ENCODE measurements around the gene ARL8B.
A peak's percentile ranks its signal among the peaks of the same experiment; 100 is the strongest.

Gene ARL8B

GRCh38 chr3:5187920-5188418 is 65.9 kb downstream of the ARL8B start:
- peak; percentile 46 to 51 for DNase-seq

GRCh38 chr3:5188419-5189221 is 66.5 kb downstream of the ARL8B start:
- peak; percentile 76 to 77 for DNase-seq

DNA sequence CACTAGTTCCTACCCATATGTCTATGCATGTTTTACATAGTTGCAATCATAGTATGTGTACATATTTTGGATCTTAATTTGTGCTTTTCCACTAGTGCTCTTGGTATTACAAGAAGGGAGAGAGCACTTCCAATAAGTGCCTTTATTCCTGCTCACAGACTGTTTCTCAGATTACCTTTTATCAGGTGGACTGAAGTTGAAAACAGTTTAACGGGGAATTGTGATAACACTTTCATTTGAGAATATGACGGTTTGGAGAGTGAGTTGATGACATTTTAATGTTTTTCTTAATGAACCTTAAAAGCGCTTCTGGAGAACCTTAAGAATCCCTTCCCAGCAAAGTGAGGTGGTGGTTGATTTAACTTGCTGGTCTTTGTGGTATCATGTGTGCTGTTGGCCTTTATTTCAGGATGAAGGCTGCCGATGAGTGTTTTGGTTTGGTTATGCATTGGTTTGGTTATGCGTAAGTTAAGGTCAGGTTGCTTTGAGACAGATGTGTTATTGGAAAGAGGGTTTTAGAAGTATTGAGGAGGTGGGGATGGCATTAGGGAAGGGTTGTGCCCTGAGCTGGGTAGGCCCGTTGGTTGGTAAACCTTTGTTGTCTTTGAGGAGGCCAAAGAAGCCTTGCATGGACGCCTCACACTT is 68.2 kb downstream of the ARL8B start:
- no peak for DNase-seq

DNA sequence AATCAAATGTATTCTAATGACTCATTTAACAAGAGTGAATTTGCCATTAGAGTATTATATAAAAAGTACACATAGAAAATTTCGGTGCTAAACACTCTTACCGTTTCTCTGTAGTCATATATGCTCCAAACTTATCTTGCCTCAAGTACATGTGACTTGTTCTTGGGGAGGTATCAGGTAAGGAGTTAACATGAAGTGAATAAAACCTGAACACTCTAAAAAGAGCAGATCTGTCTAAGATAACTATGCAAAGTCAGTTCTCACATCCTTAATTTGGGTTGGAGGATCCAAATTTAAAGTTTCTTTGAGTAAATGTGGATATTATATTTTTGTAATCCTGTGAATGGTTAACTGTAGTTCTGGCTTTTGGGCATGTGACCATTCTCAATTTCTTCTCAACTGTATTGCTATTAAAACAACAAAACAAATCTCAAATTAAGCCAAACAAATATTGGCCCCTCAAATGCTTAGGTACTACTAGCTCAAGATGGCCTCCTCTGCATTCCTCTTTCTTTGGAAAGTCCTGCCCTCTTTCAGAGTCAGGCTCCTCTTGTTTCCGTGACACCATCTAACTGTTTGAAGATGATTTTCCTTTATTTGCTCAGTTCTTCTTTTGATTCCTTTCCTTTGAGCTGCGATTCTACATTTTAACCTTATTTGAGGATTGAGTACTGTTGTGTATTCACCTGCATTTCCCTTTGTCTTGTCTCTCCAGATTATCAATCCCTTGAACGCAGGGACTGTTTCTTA is 69.6 kb downstream of the ARL8B start:
- DNase-seq = peak in 1 of 2 donors; percentile 47

GRCh38 chr3:5192571-5193365 is 70.7 kb downstream of the ARL8B start:
- no peak for DNase-seq

- DNase-seq = no peak
Measured at GRCh38 chr3:5194341-5194740, 72.2 kb downstream of the ARL8B start.

- peak; percentile 53 to 69 for DNase-seq
Measured at GRCh38 chr3:5194801-5195509, 72.9 kb downstream of the ARL8B start.

DNA sequence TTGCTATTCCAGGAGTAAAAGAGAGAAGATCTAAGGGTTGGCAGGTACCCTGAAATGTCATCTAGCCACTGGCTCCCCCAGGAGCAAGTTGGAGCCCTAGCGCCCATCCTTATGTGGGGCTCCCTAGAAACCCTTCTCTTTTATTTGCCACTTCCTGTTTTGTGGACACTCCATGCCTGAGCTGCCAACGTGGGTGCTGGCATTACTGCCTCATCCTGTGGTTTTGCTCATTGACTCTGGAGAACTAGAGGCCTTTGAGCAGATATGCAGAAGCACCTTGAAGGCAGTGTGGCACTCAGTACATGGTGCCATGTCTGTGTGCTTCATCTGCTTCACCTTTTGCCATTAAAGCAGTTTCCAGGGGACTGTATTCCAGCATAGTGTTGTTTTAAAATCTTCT is 73.5 kb downstream of the ARL8B start:
- peak; percentile 51 to 67 for DNase-seq

DNA sequence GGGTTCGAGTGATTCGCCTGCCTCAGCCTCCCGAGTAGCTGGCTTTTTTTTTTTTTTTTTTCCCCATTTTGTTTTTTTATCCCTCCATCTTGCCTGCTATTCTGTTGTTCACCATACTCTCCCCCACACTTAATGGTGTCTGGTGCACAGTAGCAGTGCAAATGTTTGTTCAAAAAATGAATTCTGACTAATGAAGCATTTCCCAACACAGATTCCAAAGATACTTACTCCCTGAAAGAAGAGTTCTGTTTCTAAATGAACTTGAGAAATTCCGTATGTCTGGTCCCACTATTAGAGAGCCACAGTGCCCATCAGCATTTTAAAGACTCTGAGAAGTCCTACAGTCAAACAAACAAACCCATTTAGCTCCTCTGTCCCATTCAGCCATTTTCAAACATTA is 74.9 kb downstream of the ARL8B start:
- no peak for DNase-seq

GRCh38 chr3:5197470-5198312 is 75.6 kb downstream of the ARL8B start:
- peak; percentile 43 to 75 for DNase-seq

- DNase-seq = no peak
Measured at GRCh38 chr3:5198313-5198677, 76.2 kb downstream of the ARL8B start.

- DNase-seq = peak; percentile 41 to 62
Measured at GRCh38 chr3:5198986-5199731, 77.1 kb downstream of the ARL8B start.

DNA sequence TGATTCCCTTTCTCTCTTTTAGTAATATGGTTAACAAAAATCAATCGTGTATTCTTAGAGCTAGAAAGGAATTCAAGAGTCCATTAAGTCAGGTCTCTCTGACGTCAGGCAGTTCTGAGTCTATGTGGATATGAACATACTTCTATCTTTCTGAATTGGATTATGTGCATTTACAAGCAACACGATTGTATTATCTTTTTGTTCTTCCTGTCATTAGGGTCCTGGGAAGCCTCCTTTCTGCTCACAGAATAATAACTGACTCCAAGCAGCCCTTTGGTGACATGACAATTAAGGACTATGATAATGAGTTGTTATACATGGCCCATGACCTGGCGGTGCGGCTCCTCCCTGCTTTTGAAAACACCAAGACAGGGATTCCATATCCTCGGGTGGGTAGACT is 79.4 kb downstream of the ARL8B start:
- DNase-seq = no peak

- no peak for DNase-seq
Measured at GRCh38 chr3:5202222-5202621, 80.1 kb downstream of the ARL8B start.

GRCh38 chr3:5205165-5205941 is 83.3 kb downstream of the ARL8B start:
- no peak for DNase-seq

GRCh38 chr3:5210926-5211325 is 88.8 kb downstream of the ARL8B start:
- DNase-seq = no peak

DNA sequence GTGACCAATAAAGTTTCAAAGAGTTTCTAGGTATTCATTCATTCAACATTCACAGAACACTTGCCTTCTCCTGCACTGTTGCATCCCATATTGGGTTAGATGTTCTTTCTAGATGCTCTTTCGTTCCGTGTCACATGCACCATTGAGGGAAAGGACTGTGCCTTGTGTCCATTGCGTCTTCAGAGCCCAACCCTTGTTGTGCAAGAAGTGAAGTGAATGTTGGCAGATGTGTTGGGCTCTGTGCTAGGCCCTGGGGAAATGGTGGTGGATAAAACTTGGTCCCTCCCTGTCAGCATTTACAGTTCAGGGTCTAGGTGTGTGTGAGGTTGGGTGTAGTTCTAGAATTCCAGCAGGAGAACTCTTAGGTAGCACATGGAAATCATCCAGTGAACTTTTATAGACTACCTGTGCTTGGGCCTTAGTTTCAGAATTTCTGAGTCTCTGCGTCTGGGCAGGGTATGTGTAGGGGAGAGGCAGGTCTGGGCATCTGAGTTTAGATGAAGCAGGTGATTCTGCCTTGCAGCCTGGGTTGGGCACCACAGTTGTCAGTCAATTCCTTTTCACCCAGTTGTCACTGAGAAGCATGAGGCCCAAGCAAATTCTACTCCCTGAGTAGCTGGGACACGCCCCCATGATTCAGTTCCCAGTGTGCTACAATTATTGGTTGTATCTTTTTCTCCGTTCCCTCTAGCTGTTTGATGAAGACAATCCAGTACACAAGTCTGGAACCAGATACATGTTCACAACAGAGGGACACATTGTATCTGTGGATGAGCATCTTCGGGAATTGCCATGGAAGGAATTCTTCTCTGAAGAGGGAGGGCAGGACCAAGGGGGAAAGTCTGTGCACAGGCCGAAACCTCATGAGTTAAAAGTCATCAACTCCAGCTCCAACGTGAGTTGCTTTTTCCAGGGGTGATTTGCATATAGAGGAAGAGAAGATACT is 90.8 kb downstream of the ARL8B start:
- DNase-seq = no peak

DNA sequence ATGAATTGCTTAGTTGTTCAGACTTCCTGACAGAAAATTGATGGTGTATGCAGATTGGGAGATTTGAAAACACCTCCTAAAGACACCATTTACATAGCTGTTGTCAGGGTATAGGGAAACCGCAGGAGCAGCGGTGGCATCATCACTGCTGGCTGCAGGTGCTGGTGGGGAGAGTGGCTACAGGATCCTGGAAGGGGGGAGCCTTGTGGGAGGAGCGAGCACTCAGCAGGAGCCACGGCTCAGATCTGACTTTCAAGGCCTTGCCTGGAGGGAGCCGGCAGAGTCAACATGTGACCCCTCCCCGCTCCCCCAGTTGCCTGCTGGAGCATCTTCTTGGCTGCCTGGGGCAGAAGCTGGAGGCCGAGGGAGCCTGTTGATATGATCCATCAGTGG is 91.5 kb downstream of the ARL8B start:
- no peak for DNase-seq

Measured in CD4-positive, alpha-beta T cell treated with Interleukin-4 for 1 hour (primary cell).